SK-N-SH (cell line): ENCODE results near the gene GUF1. TPM values are rescaled to one million over a fixed set of nuclear protein-coding genes. Genes with fewer than 3 reads are reported as not detected.

ENCODE experiments used
- CTCF ChIA-PET: fragments of 300-600, 350-600 bp; formaldehyde crosslinking; extraction: SDS; loops from one replicate; lab custom pipeline; 2021; lab: Yijun Ruan, JAX
- POLR2A ChIA-PET: fragments of 350-600 bp; sonication (Branson Sonifier 250); formaldehyde crosslinking; extraction: SDS; loops from one replicate; lab custom pipeline; 2020; ENCODE audit warnings: antibody characterized with exemption, inconsistent platforms; lab: Yijun Ruan, JAX
- DNase-seq: peaks from one replicate; pipeline ENCODE4 v3.0.0; 2012
- H2AFZ ChIP-seq: fragments of 200-600 bp; sonication (generic); 2 replicates; pipeline ENCODE4 v1.8.1; 2016; ENCODE audit warnings: antibody characterized with exemption, mild to moderate bottlenecking, low read depth
- H3F3A ChIP-seq: fragments of 200-600 bp; sonication (generic); replicated peaks from 2 replicates; pipeline ENCODE3; 2016; ENCODE audit warnings: antibody characterized with exemption, mild to moderate bottlenecking; ENCODE audit not compliant: insufficient read depth
- H3K27ac ChIP-seq, 2 experiments: fragments of 200-500 bp in 1 of 2; fragments of 200-600 bp in 1 of 2; sonication (Bioruptor generic) in 1 of 2; sonication (generic), shearing (Covaris generic) in 1 of 2; 2 replicates each; pipeline versions ENCODE4 v1.5.1 to v1.6.1; 2014 to 2016; ENCODE audit warnings: low read depth in 2 of 2, inconsistent platforms in 1 of 2, low read length in 1 of 2, mild to moderate bottlenecking in 1 of 2, mixed read lengths in 1 of 2
- H3K27me3 ChIP-seq: fragments of 200-600 bp; sonication (generic), shearing (Covaris generic); 2 replicates; pipeline ENCODE4 v1.6.1; 2016; ENCODE audit warnings: mixed run types; ENCODE audit not compliant: insufficient read depth
- H3K36me3 ChIP-seq, 2 experiments: fragments of 200-500 bp in 1 of 2; fragments of 200-600 bp in 1 of 2; sonication (Bioruptor generic) in 1 of 2; sonication (generic) in 1 of 2; replicated peaks in 1 of 2; 2 replicates each; pipeline versions ENCODE3 to v1.5.1; 2014 to 2016; ENCODE audit warnings: low read length in 1 of 2, mild to moderate bottlenecking in 1 of 2; ENCODE audit not compliant: insufficient read depth in 2 of 2, control insufficient read depth in 1 of 2
- H3K4me1 ChIP-seq, 2 experiments: fragments of 200-500 bp in 1 of 2; fragments of 200-600 bp in 1 of 2; sonication (Bioruptor generic) in 1 of 2; sonication (generic), shearing (Covaris generic) in 1 of 2; 2 replicates each; pipeline versions ENCODE4 v1.5.1 to v1.6.1; 2014 to 2016; ENCODE audit warnings: low read depth in 1 of 2, low read length in 1 of 2, mixed run types in 1 of 2; ENCODE audit not compliant: insufficient read depth in 2 of 2, control insufficient read depth in 1 of 2
- H3K4me2 ChIP-seq: fragments of 200-600 bp; sonication (generic), shearing (Covaris generic); 2 replicates; pipeline ENCODE4 v1.6.1; 2017; ENCODE audit warnings: mixed run types
- H3K4me3 ChIP-seq, 2 experiments: fragments of 200-500 bp in 1 of 2; fragments of 200-600 bp in 1 of 2; sonication (Bioruptor generic) in 1 of 2; sonication (generic), shearing (Covaris generic) in 1 of 2; 2 replicates each; pipeline versions ENCODE4 v1.5.1 to v1.8.1; 2014 to 2016; ENCODE audit warnings: low read depth in 2 of 2, inconsistent platforms in 1 of 2, low read length in 1 of 2, mild to moderate bottlenecking in 1 of 2, mixed read lengths in 1 of 2, moderate library complexity in 1 of 2
- H3K79me2 ChIP-seq: fragments of 200-600 bp; sonication (generic); 2 replicates; pipeline ENCODE4 v1.8.1; 2017; ENCODE audit warnings: mild to moderate bottlenecking; ENCODE audit not compliant: insufficient read depth
- H3K9ac ChIP-seq: fragments of 200-600 bp; sonication (generic); 2 replicates; pipeline ENCODE4 v1.6.1; 2017; ENCODE audit warnings: mixed run types
- H3K9me2 ChIP-seq: fragments of 200-600 bp; sonication (generic); 2 replicates; pipeline ENCODE4 v1.6.1; 2017; ENCODE audit warnings: mixed run types
- H3K9me3 ChIP-seq: fragments of 200-600 bp; sonication (generic); 2 replicates; pipeline ENCODE4 v1.6.1; 2017; ENCODE audit warnings: mixed run types, mild to moderate bottlenecking, moderate library complexity
- H4K20me1 ChIP-seq: fragments of 200-600 bp; sonication (generic); 2 replicates; pipeline ENCODE4 v1.6.1; 2017; ENCODE audit warnings: mild to moderate bottlenecking, mixed run types; ENCODE audit not compliant: insufficient read depth
- CHD2 ChIP-seq: fragments of 150-350 bp; IDR thresholded peaks from 2 replicates; pipeline ENCODE4 v1.6.1; 2018; ENCODE audit warnings: low read length; ENCODE audit not compliant: partially characterized antibody
- EP300 ChIP-seq, 2 experiments: IDR thresholded peaks; 2 replicates each; pipeline versions ENCODE4 v1.4.0 to v1.6.1; 2012; ENCODE audit warnings: borderline replicate concordance in 1 of 2, low read depth in 1 of 2, low read length in 1 of 2
- GABPA ChIP-seq: IDR thresholded peaks from 2 replicates; pipeline ENCODE4 v1.4.0; 2012; ENCODE audit warnings: low read depth, mild to moderate bottlenecking
- GATA2 ChIP-seq: sonication (generic); formaldehyde crosslinking; IDR thresholded peaks from 2 replicates; pipeline ENCODE4 v1.5.0; 2020; ENCODE audit warnings: mild to moderate bottlenecking, missing genetic modification reagents
- NRF1 ChIP-seq: IDR thresholded peaks from 2 replicates; pipeline ENCODE4 v1.6.1; 2012; ENCODE audit warnings: low read depth, mild to moderate bottlenecking, low read length
- RCOR1 ChIP-seq: fragments of 150-350 bp; IDR thresholded peaks from 2 replicates; pipeline ENCODE4 v1.6.1; 2017; ENCODE audit warnings: antibody characterized with exemption, low read length
- WGBS: methylation state at CpG from one replicate; pipeline ENCODE4 v1.1.6; 2017; ENCODE audit warnings: low lambda C conversion rate; 5-methylcytosine and 5-hydroxymethylcytosine counted together
- polyA plus RNA-seq, 3 experiments: library from polyadenylated mRNA; depleted of rRNA; stranded (reverse); fragments of >200 nt; gene quantifications; 2 replicates each; pipeline ENCODE4 v1.2.3, GENCODE V29; 2012
- TF ChIP-seq, protein P1 (sequence below): IDR thresholded peaks from 2 replicates; pipeline ENCODE4 v1.4.0; 2012; ENCODE audit warnings: low read depth, borderline replicate concordance
- TF ChIP-seq, protein P2 (sequence below): IDR thresholded peaks from 2 replicates; pipeline ENCODE4 v1.6.1; 2012; ENCODE audit warnings: mild to moderate bottlenecking, low read depth, low read length, moderate library complexity

The GUF1 gene
- polyA plus RNA-seq, 1 of the 3 experiments (the other 2 are of a cell fraction) = 6.3 TPM

DNA sequence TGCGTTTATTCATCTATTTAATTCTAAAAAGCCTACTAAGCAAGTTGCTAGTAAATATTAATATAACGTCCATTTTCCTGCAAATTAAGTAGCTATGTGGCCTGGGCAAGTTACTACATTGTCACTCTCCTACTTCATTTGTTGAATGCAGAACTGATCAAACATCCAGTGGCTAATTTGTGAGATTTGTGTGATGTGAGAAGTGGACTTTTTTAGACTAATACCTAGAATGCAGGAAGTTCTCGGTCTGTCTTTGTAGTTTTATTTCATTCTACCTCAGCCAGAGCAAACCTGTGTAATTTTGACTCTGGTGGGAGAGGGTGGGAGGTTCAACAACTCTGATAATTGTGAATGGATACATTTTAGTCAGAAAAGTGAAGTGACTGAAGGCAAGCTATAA is 840 bp downstream of the GUF1 start:
- ChIA-PET CTCF (interaction anchor here (0.8 to 1.7 kb wide), 6 partner anchors 9 to 49 kb away, joined by 3 to 7 read pairs (median 4); no protein-coding TSS in a partner anchor), POLR2A (interaction anchor here (1.0 to 2.0 kb wide), 2 partner anchors 47 to 783 kb away, joined by 3 to 7 read pairs; partner anchors contain the start of gene GNPDA2)
- 0% methylated on average over 3 of the region's 3 CpGs for WGBS
- H3K4me2 ChIP-seq = peak overlapping the region; percentile 86
- no peaks in the 10 kb centered on the region for H3K9me3 ChIP-seq
- peak overlapping the region; percentile 88 to 93 for H3K4me3 ChIP-seq
- H3K27ac ChIP-seq = peak overlapping the region; percentile 86 to 93
- H3K79me2 ChIP-seq = peaks cover 35% of the 10 kb centered on the region
- H3K27me3 ChIP-seq = no peaks in the 10 kb centered on the region
- DNase-seq = no peak
- H3K36me3 ChIP-seq = peaks cover 22 to 33% of the 10 kb centered on the region in 2 experiments
- H4K20me1 ChIP-seq = no peaks in the 10 kb centered on the region
- peak overlapping the region; percentile 99 for H2AFZ ChIP-seq
- peak overlapping the region; percentile 91 for H3K9ac ChIP-seq
- H3F3A ChIP-seq = peaks cover 3% of the 10 kb centered on the region
- H3K4me1 ChIP-seq = peaks cover 0 to 18% of the 10 kb centered on the region in 2 experiments; a peak in 2 of 4 replicates
- no peaks in the 10 kb centered on the region for H3K9me2 ChIP-seq
- TF ChIP-seq, protein P1, sequence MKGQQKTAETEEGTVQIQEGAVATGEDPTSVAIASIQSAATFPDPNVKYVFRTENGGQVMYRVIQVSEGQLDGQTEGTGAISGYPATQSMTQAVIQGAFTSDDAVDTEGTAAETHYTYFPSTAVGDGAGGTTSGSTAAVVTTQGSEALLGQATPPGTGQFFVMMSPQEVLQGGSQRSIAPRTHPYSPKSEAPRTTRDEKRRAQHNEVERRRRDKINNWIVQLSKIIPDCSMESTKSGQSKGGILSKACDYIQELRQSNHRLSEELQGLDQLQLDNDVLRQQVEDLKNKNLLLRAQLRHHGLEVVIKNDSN = no peak
- no peak for TF ChIP-seq CHD2
- no peak for TF ChIP-seq NRF1

DNA sequence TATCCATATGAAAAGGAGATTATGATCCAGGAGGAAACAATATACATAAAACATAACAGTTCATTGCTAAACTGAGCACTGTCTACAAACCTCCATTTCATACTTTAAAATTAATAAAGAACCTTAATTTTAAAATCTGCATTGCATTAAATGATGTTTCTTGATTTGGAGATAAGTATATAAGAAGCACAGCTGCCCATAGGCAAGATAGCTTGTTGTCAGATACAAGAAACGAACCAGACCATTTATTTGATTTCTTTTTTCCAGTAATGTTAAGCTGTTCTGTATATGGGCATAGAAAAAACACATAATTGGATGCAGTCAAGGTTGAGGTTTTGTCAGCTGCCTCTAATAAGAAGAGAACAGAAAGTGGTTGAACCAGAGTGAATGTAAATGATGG is 6.4 kb downstream of the GUF1 start:
- H3K4me2 ChIP-seq = no peak overlapping the region
- CTCF ChIA-PET = no interaction called here
- no peaks in the 10 kb centered on the region for H3K27me3 ChIP-seq
- TF ChIP-seq, protein P2, sequence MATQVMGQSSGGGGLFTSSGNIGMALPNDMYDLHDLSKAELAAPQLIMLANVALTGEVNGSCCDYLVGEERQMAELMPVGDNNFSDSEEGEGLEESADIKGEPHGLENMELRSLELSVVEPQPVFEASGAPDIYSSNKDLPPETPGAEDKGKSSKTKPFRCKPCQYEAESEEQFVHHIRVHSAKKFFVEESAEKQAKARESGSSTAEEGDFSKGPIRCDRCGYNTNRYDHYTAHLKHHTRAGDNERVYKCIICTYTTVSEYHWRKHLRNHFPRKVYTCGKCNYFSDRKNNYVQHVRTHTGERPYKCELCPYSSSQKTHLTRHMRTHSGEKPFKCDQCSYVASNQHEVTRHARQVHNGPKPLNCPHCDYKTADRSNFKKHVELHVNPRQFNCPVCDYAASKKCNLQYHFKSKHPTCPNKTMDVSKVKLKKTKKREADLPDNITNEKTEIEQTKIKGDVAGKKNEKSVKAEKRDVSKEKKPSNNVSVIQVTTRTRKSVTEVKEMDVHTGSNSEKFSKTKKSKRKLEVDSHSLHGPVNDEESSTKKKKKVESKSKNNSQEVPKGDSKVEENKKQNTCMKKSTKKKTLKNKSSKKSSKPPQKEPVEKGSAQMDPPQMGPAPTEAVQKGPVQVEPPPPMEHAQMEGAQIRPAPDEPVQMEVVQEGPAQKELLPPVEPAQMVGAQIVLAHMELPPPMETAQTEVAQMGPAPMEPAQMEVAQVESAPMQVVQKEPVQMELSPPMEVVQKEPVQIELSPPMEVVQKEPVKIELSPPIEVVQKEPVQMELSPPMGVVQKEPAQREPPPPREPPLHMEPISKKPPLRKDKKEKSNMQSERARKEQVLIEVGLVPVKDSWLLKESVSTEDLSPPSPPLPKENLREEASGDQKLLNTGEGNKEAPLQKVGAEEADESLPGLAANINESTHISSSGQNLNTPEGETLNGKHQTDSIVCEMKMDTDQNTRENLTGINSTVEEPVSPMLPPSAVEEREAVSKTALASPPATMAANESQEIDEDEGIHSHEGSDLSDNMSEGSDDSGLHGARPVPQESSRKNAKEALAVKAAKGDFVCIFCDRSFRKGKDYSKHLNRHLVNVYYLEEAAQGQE = no peak
- peak; percentile 52 for TF ChIP-seq GATA2 (CRISPR knock-in tag)
- TF ChIP-seq GABPA = no peak
- TF ChIP-seq EP300 (IDR thresholded peaks at IDR 0.05; ENCODE audit: borderline replicate concordance in 1 of 2, low read depth in 1 of 2, low read length in 1 of 2) = peak in 1 of 2 experiments; percentile 69; a peak in 1 of 4 replicates
- peak; percentile 44; the same call in 1 of the 2 replicates for TF ChIP-seq RCOR1
- DNase-seq = no peak
- no peak overlapping the region for H2AFZ ChIP-seq
- WGBS = 50% methylated on average over 1 of the region's 1 CpG
- H3K9me3 ChIP-seq = no peaks in the 10 kb centered on the region
- peaks cover 3% of the 10 kb centered on the region for H3F3A ChIP-seq
- H3K79me2 ChIP-seq = peaks cover 22% of the 10 kb centered on the region
- H3K36me3 ChIP-seq = peaks cover 67 to 89% of the 10 kb centered on the region in 2 experiments
- peak overlapping the region in 1 of 2 experiments; percentile 71; a peak in 2 of 4 replicates for H3K27ac ChIP-seq
- H3K4me3 ChIP-seq = no peak overlapping the region
- no peaks in the 10 kb centered on the region for H4K20me1 ChIP-seq
- H3K9me2 ChIP-seq = no peaks in the 10 kb centered on the region
- H3K4me1 ChIP-seq = peaks cover 0 to 14% of the 10 kb centered on the region in 2 experiments; a peak in 2 of 4 replicates
- no peak overlapping the region for H3K9ac ChIP-seq
- POLR2A ChIA-PET = no interaction called here
